ENCODE measurements around the gene NPAS3. TPM values are rescaled to one million over a fixed set of nuclear protein-coding genes. Genes with fewer than 3 reads are reported as not detected.
A peak's percentile ranks its signal among the peaks of the same experiment; 100 is the strongest.

NPAS3 gene
- total and polyA plus RNA-seq, 2 donors (not counting 3 experiments of a cell fraction or from before 2014, with no cell fraction given): 0.10 to 0.13 TPM

GRCh38 chr14:33676135-33676566 lies 737.5 kb downstream of the NPAS3 start:
- Histone ChIP-seq H3K79me2 (ENCODE audit: control insufficient read depth, insufficient read depth, low read length) (no peaks in the 10 kb centered on the region), H4K20me1 (replicated peaks; ENCODE audit: control insufficient read depth, extremely low read depth, insufficient read depth, low read length) (no peaks in the 10 kb centered on the region), H3K9me1 (replicated peaks; ENCODE audit: control insufficient read depth, extremely low read depth, insufficient read depth, low read length) (no peaks in the 10 kb centered on the region), H3K4me3 (replicated peaks in 1 of 3; ENCODE audit: insufficient read depth in 1 of 3, low read depth in 1 of 3, low read length in 3 of 3) (no peak overlapping the region), H3K27me3 (ENCODE audit: control insufficient read depth in 2 of 2, insufficient read depth in 2 of 2, low read length in 2 of 2) (no peaks in the 10 kb centered on the region), H3K9me3 (replicated peaks; ENCODE audit: control insufficient read depth, insufficient read depth, low read length) (no peaks in the 10 kb centered on the region), H3K36me3 (ENCODE audit: control insufficient read depth in 2 of 2, extremely low read depth in 1 of 2, insufficient read depth in 2 of 2, low read length in 2 of 2) (no peaks in the 10 kb centered on the region), H3K9ac (replicated peaks; ENCODE audit: extremely low read depth, insufficient read depth, low read length) (no peak overlapping the region), H2AFZ (ENCODE audit: low read depth, low read length) (peak overlapping the region; percentile 85), H3K4me1 (ENCODE audit: control insufficient read depth, extremely low read depth, insufficient read depth, low read length) (peaks cover 20% of the 10 kb centered on the region), H3K27ac (ENCODE audit: insufficient read depth, low read depth, low read length) (no peak overlapping the region), H3K4me2 (ENCODE audit: insufficient read depth, low read length) (no peak overlapping the region)
- POLR2A ChIA-PET: no interaction called here
- dilution Hi-C loops (cut with MboI; ENCODE audit: extremely low pct_ligation_motif_present, low sequenced_read_pairs) (no loop called here), intact Hi-C loops (cut with micrococcal nuclease) (loop anchor here (2.0 kb wide), 1 partner anchor 117 kb away; no protein-coding TSS in a partner anchor)
- no TSS peak for BruUV-seq (replicated peaks)
- TF ChIP-seq, protein P1, sequence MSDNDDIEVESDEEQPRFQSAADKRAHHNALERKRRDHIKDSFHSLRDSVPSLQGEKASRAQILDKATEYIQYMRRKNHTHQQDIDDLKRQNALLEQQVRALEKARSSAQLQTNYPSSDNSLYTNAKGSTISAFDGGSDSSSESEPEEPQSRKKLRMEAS (IDR thresholded peaks at IDR 0.05; ENCODE audit: insufficient read depth, insufficient read length): peak; percentile 16
- TF ChIP-seq FOS (IDR thresholded peaks at IDR 0.05; ENCODE audit: borderline replicate concordance, insufficient read depth, low read length): no peak
- TF ChIP-seq, protein P2, sequence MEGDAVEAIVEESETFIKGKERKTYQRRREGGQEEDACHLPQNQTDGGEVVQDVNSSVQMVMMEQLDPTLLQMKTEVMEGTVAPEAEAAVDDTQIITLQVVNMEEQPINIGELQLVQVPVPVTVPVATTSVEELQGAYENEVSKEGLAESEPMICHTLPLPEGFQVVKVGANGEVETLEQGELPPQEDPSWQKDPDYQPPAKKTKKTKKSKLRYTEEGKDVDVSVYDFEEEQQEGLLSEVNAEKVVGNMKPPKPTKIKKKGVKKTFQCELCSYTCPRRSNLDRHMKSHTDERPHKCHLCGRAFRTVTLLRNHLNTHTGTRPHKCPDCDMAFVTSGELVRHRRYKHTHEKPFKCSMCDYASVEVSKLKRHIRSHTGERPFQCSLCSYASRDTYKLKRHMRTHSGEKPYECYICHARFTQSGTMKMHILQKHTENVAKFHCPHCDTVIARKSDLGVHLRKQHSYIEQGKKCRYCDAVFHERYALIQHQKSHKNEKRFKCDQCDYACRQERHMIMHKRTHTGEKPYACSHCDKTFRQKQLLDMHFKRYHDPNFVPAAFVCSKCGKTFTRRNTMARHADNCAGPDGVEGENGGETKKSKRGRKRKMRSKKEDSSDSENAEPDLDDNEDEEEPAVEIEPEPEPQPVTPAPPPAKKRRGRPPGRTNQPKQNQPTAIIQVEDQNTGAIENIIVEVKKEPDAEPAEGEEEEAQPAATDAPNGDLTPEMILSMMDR (IDR thresholded peaks at IDR 0.05; ENCODE audit: extremely low read depth in 1 of 2, insufficient read depth in 1 of 2, low read depth in 1 of 2, low read length in 2 of 2): peak; percentile 17 to 29
- CTCF ChIA-PET: interaction anchor here (0.7 to 4.1 kb wide), 26 partner anchors 9 to 364 kb away, joined by 3 to 59 read pairs (median 4); no protein-coding TSS in a partner anchor
- DNase-seq (ENCODE audit: low read depth, low spot score) (peak; percentile 26), FAIRE-seq (no peak)

- no peak overlapping the region for H2AFZ ChIP-seq (ENCODE audit: low read depth, low read length)
- intact Hi-C loops (cut with micrococcal nuclease) (loop anchor here (2.0 kb wide), 1 partner anchor 116 kb away; no protein-coding TSS in a partner anchor), dilution Hi-C loops (cut with MboI; ENCODE audit: extremely low pct_ligation_motif_present, low sequenced_read_pairs) (no loop called here)
- H3K4me2 ChIP-seq (ENCODE audit: insufficient read depth, low read length): no peak overlapping the region
- TF ChIP-seq GATA2 (IDR thresholded peaks at IDR 0.05; ENCODE audit: insufficient read depth, insufficient read length, low read depth, low read length) (no peak), POLR2A (IDR thresholded peaks at IDR 0.05; ENCODE audit: low read depth, low read length) (no peak), JUN (IDR thresholded peaks at IDR 0.05; ENCODE audit: borderline replicate concordance, insufficient read depth, insufficient read length, low read depth) (no peak), MYC (IDR thresholded peaks at IDR 0.05; ENCODE audit: low read depth, low read length) (no peak), POLR2AphosphoS5 (IDR thresholded peaks at IDR 0.05; ENCODE audit: insufficient read depth, low read depth, low read length) (no peak), EZH2 (IDR thresholded peaks at IDR 0.05; ENCODE audit: borderline replicate concordance, low read depth, low read length, severe bottlenecking) (no peak), FOS (IDR thresholded peaks at IDR 0.05; ENCODE audit: borderline replicate concordance, insufficient read depth, low read length) (no peak)
- TF ChIP-seq, protein P1 (IDR thresholded peaks at IDR 0.05; ENCODE audit: insufficient read depth, insufficient read length): no peak
- TF ChIP-seq, protein P2 (IDR thresholded peaks at IDR 0.05; ENCODE audit: extremely low read depth in 1 of 2, insufficient read depth in 1 of 2, low read depth in 1 of 2, low read length in 2 of 2): no peak
- DNase-seq (ENCODE audit: low read depth, low spot score) (no peak), FAIRE-seq (no peak)
- POLR2A ChIA-PET: no interaction called here
- H3K36me3 ChIP-seq (ENCODE audit: control insufficient read depth in 2 of 2, extremely low read depth in 1 of 2, insufficient read depth in 2 of 2, low read length in 2 of 2): no peaks in the 10 kb centered on the region
- no peaks in the 10 kb centered on the region for H3K9me3 ChIP-seq (replicated peaks; ENCODE audit: control insufficient read depth, insufficient read depth, low read length)
- no TSS peak for BruUV-seq (replicated peaks)
- no peaks in the 10 kb centered on the region for H4K20me1 ChIP-seq (replicated peaks; ENCODE audit: control insufficient read depth, extremely low read depth, insufficient read depth, low read length)
- no peaks in the 10 kb centered on the region for H3K27me3 ChIP-seq (ENCODE audit: control insufficient read depth in 2 of 2, insufficient read depth in 2 of 2, low read length in 2 of 2)
- H3K9me1 ChIP-seq (replicated peaks; ENCODE audit: control insufficient read depth, extremely low read depth, insufficient read depth, low read length): no peaks in the 10 kb centered on the region
- no peak overlapping the region for H3K9ac ChIP-seq (replicated peaks; ENCODE audit: extremely low read depth, insufficient read depth, low read length)
- no peaks in the 10 kb centered on the region for H3K79me2 ChIP-seq (ENCODE audit: control insufficient read depth, insufficient read depth, low read length)
- peaks cover 20% of the 10 kb centered on the region for H3K4me1 ChIP-seq (ENCODE audit: control insufficient read depth, extremely low read depth, insufficient read depth, low read length)
- no peak overlapping the region for H3K4me3 ChIP-seq (replicated peaks in 1 of 3; ENCODE audit: insufficient read depth in 1 of 3, low read depth in 1 of 3, low read length in 3 of 3)
- H3K27ac ChIP-seq (ENCODE audit: insufficient read depth, low read depth, low read length): no peak overlapping the region
- CTCF ChIA-PET: interaction anchor here (1.4 to 4.1 kb wide), 10 partner anchors 9 to 244 kb away, joined by 3 to 59 read pairs (median 7); no protein-coding TSS in a partner anchor
Measured at GRCh38 chr14:33676891-33677290, 738.2 kb downstream of the NPAS3 start.

Data from endothelial cell of umbilical vein (primary cell).